ENCODE results near the gene TNFRSF6B.

- TF ChIP-seq CTCF (IDR thresholded peaks at IDR 0.05): no peak
- TF ChIP-seq POLR2A (IDR thresholded peaks at IDR 0.05): no peak
These were observed 31.4 kb upstream of the TNFRSF6B start for GRCh38 chr20:63664861-63665594.
